ENCODE measurements around the gene JUP.
"Not testable (repeated sequence)": the region's sequence is repeated elsewhere in the genome, so short reads cannot be mapped to it uniquely, and the experiment has no call there.

The JUP gene

DNA sequence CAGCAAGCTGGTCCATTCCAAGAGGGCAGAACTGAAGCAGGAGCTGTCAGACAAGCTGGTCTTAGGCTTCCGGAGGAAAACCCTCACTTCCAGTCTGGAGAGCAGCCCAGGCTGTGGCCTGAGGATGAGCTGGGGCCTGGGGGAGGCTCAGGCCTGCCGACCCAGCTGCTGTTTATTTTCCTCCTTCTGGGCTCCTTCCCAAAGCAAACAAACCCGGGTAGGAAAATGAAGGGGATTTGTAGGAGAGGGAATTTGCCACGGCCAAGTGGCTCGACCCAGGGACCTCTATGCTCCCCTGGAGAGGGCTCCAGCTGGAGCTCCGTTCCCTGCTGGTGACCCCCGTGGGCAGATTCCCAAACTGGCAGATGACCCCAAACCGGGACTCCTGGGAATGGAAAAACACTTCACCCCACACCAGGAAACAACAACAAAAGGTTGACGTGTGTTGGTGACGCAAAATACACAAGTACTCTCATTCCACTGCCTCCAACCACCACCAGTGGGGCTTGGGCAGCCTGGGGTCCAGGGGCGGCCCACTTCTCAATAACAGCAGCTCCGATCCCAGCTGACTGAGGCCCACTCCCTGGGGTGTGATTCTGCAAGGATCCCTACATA, 8.8 kb downstream of the JUP start:
- no peaks in the 10 kb centered on the region for H3K27me3 ChIP-seq (ENCODE audit: control insufficient read depth, insufficient read depth, low read length)
- H3K4me3 ChIP-seq (ENCODE audit: low read length): no peak overlapping the region
- no peak overlapping the region for H3K27ac ChIP-seq (ENCODE audit: low read length)
- WGBS (ENCODE audit: insufficient coverage, insufficient read length): no CpG with 5 or more reads among the region's 12 CpGs
- no peak for DNase-seq (ENCODE audit: low read depth, low spot score)
- H3K9me3 ChIP-seq (ENCODE audit: control insufficient read depth, insufficient read depth, low read length): no peaks in the 10 kb centered on the region
- peaks cover 20% of the 10 kb centered on the region for H3K4me1 ChIP-seq (ENCODE audit: control insufficient read depth, insufficient read depth, low read length)
- no peaks in the 10 kb centered on the region for H3K36me3 ChIP-seq (ENCODE audit: control insufficient read depth, insufficient read depth, low read length)

DNA sequence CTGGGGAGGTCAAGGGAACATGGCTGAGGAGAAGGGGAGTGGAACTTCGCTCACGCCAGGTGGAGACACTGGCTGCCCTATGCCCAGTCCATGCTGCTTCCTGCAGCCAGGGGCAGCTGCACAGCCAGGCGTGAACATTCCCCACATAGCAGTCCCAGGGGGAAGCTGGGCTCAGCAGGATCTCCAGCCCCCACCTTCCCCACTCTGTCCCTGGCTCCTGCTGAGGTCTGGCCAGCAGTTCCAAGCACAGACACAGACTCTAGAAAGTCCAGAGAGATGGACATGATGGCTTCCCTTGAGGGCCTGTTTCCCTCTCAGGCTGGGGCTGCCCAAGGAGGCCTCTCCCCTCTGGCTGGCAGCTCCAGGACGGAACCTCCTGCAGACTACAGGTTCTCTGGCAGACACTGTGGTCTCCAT, 9.3 kb downstream of the JUP start:
- Histone ChIP-seq H3K4me1 (ENCODE audit: control insufficient read depth, insufficient read depth, low read length) (peaks cover 20% of the 10 kb centered on the region), H3K9me3 (ENCODE audit: control insufficient read depth, insufficient read depth, low read length) (no peaks in the 10 kb centered on the region), H3K27me3 (ENCODE audit: control insufficient read depth, insufficient read depth, low read length) (no peaks in the 10 kb centered on the region), H3K4me3 (ENCODE audit: low read length) (no peak overlapping the region), H3K36me3 (ENCODE audit: control insufficient read depth, insufficient read depth, low read length) (no peaks in the 10 kb centered on the region), H3K27ac (ENCODE audit: low read length) (no peak overlapping the region)
- WGBS (ENCODE audit: insufficient coverage, insufficient read length): no CpG with 5 or more reads among the region's 4 CpGs
- DNase-seq (ENCODE audit: low read depth, low spot score): no peak

DNA sequence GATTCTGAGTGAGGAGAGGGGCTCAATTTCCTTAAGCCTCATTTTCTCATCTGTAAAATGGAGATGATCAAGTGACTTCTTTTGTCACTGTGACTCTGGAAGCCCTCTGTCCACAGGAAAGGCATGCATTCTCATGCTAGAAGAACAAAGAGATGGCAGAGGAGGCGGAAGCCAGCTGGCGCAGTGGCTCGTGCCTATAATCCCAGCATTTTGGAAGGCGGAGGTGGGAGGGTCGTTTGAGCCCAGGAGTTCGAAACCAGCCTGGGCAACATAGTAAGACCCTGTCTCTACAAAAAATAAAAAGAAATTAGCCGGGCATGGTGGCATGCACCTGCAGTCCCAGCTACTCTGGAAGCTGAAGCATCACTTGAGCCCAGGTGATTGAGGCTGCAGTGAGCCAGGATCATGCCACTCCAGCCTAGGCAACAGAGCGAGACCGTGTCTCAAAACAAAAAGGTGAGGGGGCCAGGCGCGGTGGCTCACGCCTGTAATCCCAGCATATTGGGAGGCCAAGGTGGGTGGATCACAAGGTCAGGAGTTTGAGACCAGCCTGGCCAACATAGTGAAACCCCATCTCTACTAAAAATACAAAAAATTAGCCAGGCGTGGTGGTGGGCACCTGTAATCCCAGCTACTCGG, 10.1 kb downstream of the JUP start:
- not testable (repeated sequence) for H3K4me3 ChIP-seq (ENCODE audit: low read length); H3K36me3 ChIP-seq (ENCODE audit: control insufficient read depth, insufficient read depth, low read length); H3K27me3 ChIP-seq (ENCODE audit: control insufficient read depth, insufficient read depth, low read length); DNase-seq (ENCODE audit: low read depth, low spot score); H3K9me3 ChIP-seq (ENCODE audit: control insufficient read depth, insufficient read depth, low read length); H3K27ac ChIP-seq (ENCODE audit: low read length)
- H3K4me1 ChIP-seq (ENCODE audit: control insufficient read depth, insufficient read depth, low read length): peaks cover 24% of the 10 kb centered on the region
- WGBS (ENCODE audit: insufficient coverage, insufficient read length): no CpG with 5 or more reads among the region's 14 CpGs

DNA sequence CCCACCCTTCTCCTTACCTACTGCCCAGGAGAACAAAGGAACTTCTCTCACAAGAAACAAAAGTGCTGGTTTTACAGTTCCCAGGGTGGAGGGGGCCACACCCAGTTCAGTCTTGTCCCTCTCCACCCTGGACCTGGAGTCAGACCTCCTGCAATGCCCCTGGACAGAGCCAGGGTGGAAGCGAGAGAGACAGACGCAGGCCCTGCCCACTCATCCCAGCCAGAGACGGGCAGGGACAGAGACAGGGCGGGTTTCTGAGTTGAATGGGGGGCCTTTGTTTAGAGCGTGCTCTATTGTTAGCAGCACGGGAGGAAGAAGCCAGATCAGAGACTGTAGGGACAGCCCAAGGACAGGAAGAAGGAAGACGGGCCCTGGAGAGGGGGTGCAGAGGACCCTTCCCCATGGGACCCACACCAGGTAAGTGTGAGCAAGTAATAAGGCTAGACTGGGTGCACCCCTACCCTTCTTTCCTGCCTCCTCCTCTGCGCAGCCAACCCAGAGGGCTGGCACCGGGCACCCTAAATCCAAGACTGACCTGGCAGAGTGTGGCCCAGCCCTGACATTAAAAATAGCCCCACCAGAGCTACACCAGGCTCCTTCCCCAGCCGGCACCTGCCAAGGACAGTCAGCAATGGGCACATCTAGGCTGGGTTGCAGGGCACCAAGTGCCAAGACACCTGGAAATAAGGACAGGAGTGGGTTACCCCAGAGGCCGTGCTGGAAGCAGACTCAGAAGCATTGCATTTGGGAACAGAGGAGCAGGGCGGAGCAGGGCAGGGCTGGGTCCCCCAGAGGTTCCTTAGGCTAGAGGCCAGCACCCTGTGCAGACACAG, 10.9 kb downstream of the JUP start:
- H3K36me3 ChIP-seq (ENCODE audit: control insufficient read depth, insufficient read depth, low read length): peaks cover 2% of the 10 kb centered on the region
- no peaks in the 10 kb centered on the region for H3K9me3 ChIP-seq (ENCODE audit: control insufficient read depth, insufficient read depth, low read length)
- H3K4me3 ChIP-seq (ENCODE audit: low read length): no peak overlapping the region
- H3K4me1 ChIP-seq (ENCODE audit: control insufficient read depth, insufficient read depth, low read length): peaks cover 24% of the 10 kb centered on the region
- DNase-seq (ENCODE audit: low read depth, low spot score): no peak
- H3K27me3 ChIP-seq (ENCODE audit: control insufficient read depth, insufficient read depth, low read length): no peaks in the 10 kb centered on the region
- WGBS (ENCODE audit: insufficient coverage, insufficient read length): no CpG with 5 or more reads among the region's 12 CpGs
- H3K27ac ChIP-seq (ENCODE audit: low read length): no peak overlapping the region

DNA sequence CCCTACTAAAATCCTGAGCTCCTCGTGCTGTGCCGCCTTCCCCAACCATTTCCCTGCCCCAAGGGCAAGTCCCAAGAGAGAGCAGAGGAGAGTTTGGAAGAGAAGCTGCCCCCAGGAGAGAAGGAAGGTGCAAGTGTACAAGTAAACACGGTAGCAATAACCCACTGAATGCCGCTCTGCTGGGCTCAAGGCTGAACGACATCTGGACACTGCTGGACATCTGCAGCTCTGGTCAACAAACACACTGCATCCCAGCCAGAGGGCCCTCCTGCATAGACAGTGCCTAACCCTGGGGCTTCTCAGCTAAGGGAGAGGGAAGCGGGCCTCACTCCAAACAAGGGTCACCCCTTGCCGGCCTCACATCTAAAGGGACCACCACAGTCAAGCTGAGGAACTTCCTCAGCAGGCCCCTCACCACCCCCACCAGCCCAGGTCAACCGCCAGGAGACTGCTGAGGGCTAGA, 12.7 kb downstream of the JUP start:
- DNase-seq (ENCODE audit: low read depth, low spot score): no peak
- no CpG with 5 or more reads among the region's 8 CpGs for WGBS (ENCODE audit: insufficient coverage, insufficient read length)

DNA sequence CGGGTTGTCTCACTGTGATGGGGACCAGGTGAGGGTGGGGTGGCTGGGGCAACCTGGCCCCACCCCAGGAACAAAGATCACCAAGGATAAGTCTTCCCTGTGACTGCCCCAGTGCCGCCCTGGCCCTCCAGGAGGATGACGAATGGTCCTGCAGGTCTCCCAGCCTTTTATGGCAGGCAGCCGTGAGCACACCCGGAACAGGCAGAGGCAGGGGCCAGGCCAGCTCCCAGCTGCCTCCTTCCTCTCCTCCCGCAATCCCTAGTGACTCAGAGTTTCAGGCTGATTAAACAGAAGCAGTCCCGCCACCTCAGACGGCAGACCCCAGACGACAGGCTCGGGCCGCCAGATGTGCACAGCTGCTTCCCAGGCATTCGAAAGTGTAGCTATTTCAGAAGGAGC, 13.3 kb downstream of the JUP start:
- Histone ChIP-seq H3K4me1 (ENCODE audit: control insufficient read depth, insufficient read depth, low read length) (peaks cover 24% of the 10 kb centered on the region), H3K27me3 (ENCODE audit: control insufficient read depth, insufficient read depth, low read length) (no peaks in the 10 kb centered on the region), H3K27ac (ENCODE audit: low read length) (no peak overlapping the region), H3K36me3 (ENCODE audit: control insufficient read depth, insufficient read depth, low read length) (peaks cover 18% of the 10 kb centered on the region), H3K4me3 (ENCODE audit: low read length) (no peak overlapping the region), H3K9me3 (ENCODE audit: control insufficient read depth, insufficient read depth, low read length) (no peaks in the 10 kb centered on the region)
- WGBS (ENCODE audit: insufficient coverage, insufficient read length): no CpG with 5 or more reads among the region's 12 CpGs
- no peak for DNase-seq (ENCODE audit: low read depth, low spot score)

More for the DNA sequence above, 12.7 kb downstream of the JUP start:
- Histone ChIP-seq H3K27ac (ENCODE audit: low read length) (no peak overlapping the region), H3K9me3 (ENCODE audit: control insufficient read depth, insufficient read depth, low read length) (no peaks in the 10 kb centered on the region), H3K36me3 (ENCODE audit: control insufficient read depth, insufficient read depth, low read length) (peaks cover 16% of the 10 kb centered on the region), H3K4me1 (ENCODE audit: control insufficient read depth, insufficient read depth, low read length) (peaks cover 24% of the 10 kb centered on the region), H3K4me3 (ENCODE audit: low read length) (no peak overlapping the region), H3K27me3 (ENCODE audit: control insufficient read depth, insufficient read depth, low read length) (no peaks in the 10 kb centered on the region)

DNA sequence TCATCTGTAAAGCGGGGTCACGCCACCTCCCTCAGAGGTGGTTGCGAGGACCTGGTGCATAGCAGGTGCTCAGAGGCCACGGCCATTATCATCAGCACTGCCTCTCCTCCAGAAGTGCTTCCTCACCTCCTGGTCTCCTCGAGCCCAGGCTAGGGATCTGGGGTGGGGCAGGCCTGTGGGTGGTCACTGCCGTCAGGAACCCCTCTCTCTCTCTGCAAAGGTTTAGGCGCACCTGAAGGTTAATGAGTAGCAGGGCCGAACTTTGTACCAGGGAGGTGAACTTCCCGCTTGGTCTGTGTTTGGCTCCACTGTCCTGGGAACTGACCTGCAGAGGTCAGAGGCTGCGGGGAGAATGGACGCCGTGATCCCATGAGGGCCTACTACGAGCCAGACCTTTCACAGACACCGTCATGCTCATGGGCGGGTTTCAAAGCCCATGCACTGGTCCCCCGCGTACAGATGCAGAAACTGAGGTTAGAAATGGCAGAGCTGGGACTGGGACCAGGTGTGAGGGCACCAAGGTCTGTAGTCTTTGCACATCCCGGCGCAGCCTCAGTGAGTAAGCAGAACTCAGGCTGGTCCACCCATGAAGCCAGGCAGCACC, 13.8 kb downstream of the JUP start:
- WGBS (ENCODE audit: insufficient coverage, insufficient read length): no CpG with 5 or more reads among the region's 19 CpGs
- no peaks in the 10 kb centered on the region for H3K9me3 ChIP-seq (ENCODE audit: control insufficient read depth, insufficient read depth, low read length)
- H3K27ac ChIP-seq (ENCODE audit: low read length): no peak overlapping the region
- no peaks in the 10 kb centered on the region for H3K27me3 ChIP-seq (ENCODE audit: control insufficient read depth, insufficient read depth, low read length)
- no peak for DNase-seq (ENCODE audit: low read depth, low spot score)
- H3K4me3 ChIP-seq (ENCODE audit: low read length): no peak overlapping the region
- peaks cover 20% of the 10 kb centered on the region for H3K36me3 ChIP-seq (ENCODE audit: control insufficient read depth, insufficient read depth, low read length)
- H3K4me1 ChIP-seq (ENCODE audit: control insufficient read depth, insufficient read depth, low read length): peaks cover 24% of the 10 kb centered on the region

DNA sequence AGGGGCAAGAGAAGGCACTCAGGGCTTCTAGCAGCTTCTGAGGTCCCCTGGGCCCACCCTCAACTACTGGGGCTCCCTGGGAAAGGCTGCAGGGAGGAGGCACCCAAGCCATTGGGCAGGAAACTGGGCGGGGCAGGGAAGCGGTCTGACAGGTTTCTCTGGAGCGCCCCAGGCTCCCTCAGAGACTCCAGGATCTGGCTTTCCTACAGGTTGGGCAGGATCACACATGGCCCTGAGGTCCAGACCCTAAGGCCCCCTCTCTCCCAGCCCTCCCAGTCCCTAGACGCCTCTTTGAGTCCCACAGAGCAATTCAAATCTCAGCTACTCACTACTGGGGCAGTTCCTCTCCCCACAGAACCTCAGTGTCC, 14.3 kb downstream of the JUP start:
- Histone ChIP-seq H3K4me1 (ENCODE audit: control insufficient read depth, insufficient read depth, low read length) (peaks cover 22% of the 10 kb centered on the region), H3K27me3 (ENCODE audit: control insufficient read depth, insufficient read depth, low read length) (no peaks in the 10 kb centered on the region), H3K36me3 (ENCODE audit: control insufficient read depth, insufficient read depth, low read length) (peaks cover 24% of the 10 kb centered on the region), H3K9me3 (ENCODE audit: control insufficient read depth, insufficient read depth, low read length) (no peaks in the 10 kb centered on the region), H3K27ac (ENCODE audit: low read length) (no peak overlapping the region), H3K4me3 (ENCODE audit: low read length) (no peak overlapping the region)
- WGBS (ENCODE audit: insufficient coverage, insufficient read length): no CpG with 5 or more reads among the region's 4 CpGs
- DNase-seq (ENCODE audit: low read depth, low spot score): no peak

DNA sequence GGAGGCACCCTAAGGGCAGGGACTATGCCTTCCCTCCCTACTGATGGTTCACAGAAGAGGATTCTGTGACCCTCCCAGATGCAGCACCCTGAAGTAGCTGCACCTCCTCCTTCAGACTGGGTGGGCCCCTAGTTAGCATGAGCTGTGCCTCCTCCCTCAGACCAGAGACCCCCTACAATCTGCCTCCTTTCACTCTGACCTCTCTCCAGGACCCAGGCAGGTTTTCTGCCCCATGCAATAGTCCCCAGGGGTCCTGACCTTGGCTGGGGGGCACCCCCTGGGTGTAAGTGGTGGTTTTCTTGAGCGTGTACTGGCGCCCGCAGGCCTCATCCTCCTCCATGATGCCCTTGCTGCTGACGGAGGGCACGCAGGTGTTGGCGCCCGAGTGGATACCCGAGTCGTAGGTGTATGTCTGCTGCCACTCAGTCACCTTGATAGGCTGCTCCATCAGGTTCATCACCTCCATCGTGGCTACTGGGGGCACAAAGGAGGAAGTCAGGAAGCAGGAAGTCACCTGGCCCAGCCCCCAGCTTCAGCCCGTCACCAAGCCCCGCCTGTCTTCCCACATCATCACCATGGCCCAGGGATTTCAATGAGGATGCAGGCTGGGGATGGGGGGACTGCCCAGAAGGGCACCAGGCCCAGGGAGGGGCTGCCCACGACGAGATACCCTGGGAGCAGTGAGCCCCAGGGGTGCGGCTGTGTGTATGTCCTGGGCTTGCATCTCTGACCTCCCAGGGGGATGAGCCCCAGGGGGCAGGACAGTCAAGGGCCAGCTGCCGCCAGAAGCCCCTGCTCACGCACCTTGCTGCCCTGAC, 14.9 kb downstream of the JUP start:
- WGBS (ENCODE audit: insufficient coverage, insufficient read length): no CpG with 5 or more reads among the region's 17 CpGs
- no peak for DNase-seq (ENCODE audit: low read depth, low spot score)
- Histone ChIP-seq H3K27ac (ENCODE audit: low read length) (no peak overlapping the region), H3K27me3 (ENCODE audit: control insufficient read depth, insufficient read depth, low read length) (no peaks in the 10 kb centered on the region), H3K36me3 (ENCODE audit: control insufficient read depth, insufficient read depth, low read length) (peaks cover 25% of the 10 kb centered on the region), H3K4me1 (ENCODE audit: control insufficient read depth, insufficient read depth, low read length) (peaks cover 20% of the 10 kb centered on the region), H3K4me3 (ENCODE audit: low read length) (no peak overlapping the region), H3K9me3 (ENCODE audit: control insufficient read depth, insufficient read depth, low read length) (no peaks in the 10 kb centered on the region)

DNA sequence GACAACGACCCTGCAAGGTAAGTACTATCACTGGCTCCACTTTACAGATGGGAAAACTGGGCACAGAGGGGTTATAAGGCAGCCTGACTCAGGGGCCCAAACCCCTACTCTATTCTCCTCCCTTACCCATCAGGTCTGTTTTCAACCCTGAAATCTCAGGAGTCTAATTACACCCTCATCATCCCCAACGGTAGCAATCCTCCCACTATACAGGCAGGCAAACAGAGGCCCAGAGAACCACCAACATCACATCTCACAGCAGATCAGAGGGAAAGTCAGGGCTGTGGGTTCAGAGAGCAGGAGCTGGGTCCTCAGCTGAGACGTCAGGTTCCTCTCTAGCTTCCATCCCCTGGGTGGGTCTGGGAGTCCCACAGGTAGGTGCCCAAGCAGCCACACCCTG, 16.5 kb downstream of the JUP start:
- Histone ChIP-seq H3K9me3 (ENCODE audit: control insufficient read depth, insufficient read depth, low read length) (no peaks in the 10 kb centered on the region), H3K27ac (ENCODE audit: low read length) (no peak overlapping the region), H3K4me1 (ENCODE audit: control insufficient read depth, insufficient read depth, low read length) (peaks cover 17% of the 10 kb centered on the region), H3K4me3 (ENCODE audit: low read length) (no peak overlapping the region), H3K36me3 (ENCODE audit: control insufficient read depth, insufficient read depth, low read length) (peaks cover 25% of the 10 kb centered on the region), H3K27me3 (ENCODE audit: control insufficient read depth, insufficient read depth, low read length) (no peaks in the 10 kb centered on the region)
- DNase-seq (ENCODE audit: low read depth, low spot score): no peak
- WGBS (ENCODE audit: insufficient coverage, insufficient read length): no CpG with 5 or more reads among the region's 3 CpGs
